Lower lobe of right lung (tissue), 2 donors: Measurements from ENCODE around the gene BRF1. TPM values are rescaled to one million over a fixed set of nuclear protein-coding genes. Genes with fewer than 3 reads are reported as not detected.
A peak's percentile ranks its signal among the peaks of the same experiment; 100 is the strongest.

Source experiments
- ATAC-seq, 2 donors: fragments of 200-7000 bp; cut with Tn5 transposase; one replicate each; pipeline ENCODE4 v1.9.1; 2020 to 2022; ENCODE audit warnings: mild to moderate bottlenecking in 2 of 2, moderate library complexity in 2 of 2
- DNase-seq: peaks from one replicate; pipeline ENCODE4 v3.0.0-alpha.2; 2020
- H3K27ac ChIP-seq: fragments of 200-600 bp; one replicate; pipeline ENCODE4 v1.8.0; 2022
- H3K27me3 ChIP-seq: fragments of 200-600 bp; one replicate; pipeline ENCODE4 v1.8.0; 2022; ENCODE audit warnings: low read depth
- H3K36me3 ChIP-seq: fragments of 200-600 bp; one replicate; pipeline ENCODE4 v1.8.0; 2022; ENCODE audit warnings: mild to moderate bottlenecking
- H3K4me1 ChIP-seq: fragments of 200-600 bp; one replicate; pipeline ENCODE4 v1.8.0; 2022
- H3K4me3 ChIP-seq: fragments of 200-600 bp; one replicate; pipeline ENCODE4 v1.8.0; 2022; ENCODE audit warnings: mild to moderate bottlenecking
- H3K9me3 ChIP-seq: fragments of 200-600 bp; one replicate; pipeline ENCODE4 v1.8.0; 2022
- CTCF ChIP-seq: fragments of 200-600 bp; IDR thresholded peaks from one replicate; pipeline ENCODE4 v1.8.0; 2022; ENCODE audit warnings: antibody characterized with exemption, mild to moderate bottlenecking
- intact Hi-C: fragments of 100-400 bp; cut with DNase I; formaldehyde crosslinking; loops from one replicate; pipeline ENCODE4 v1.11.0; 2022
- total RNA-seq: library from RNA; stranded (reverse); fragmentation: NEBNext Ultra II Directional; extraction: Animal tissue kit (Norgen Biotek cat#: 25700); gene quantifications from one replicate; pipeline ENCODE4 v1.2.1, GENCODE V29; 2021
- donor health status: DM: no; HTN: yes; CAD: no; lungs with severe emphysema.

The BRF1 gene
- total RNA-seq, 1 donor from 2014 or later = 35.7 TPM

GRCh38 chr14:105166571-105167302 is 134.1 kb downstream of the BRF1 start:
- no peak for TF ChIP-seq CTCF
- intact Hi-C loops = no loop called here
- Histone ChIP-seq H3K27me3 (peaks cover 32% of the 10 kb centered on the region), H3K4me3 (peak overlapping the region; percentile 6), H3K9me3 (no peaks in the 10 kb centered on the region), H3K36me3 (no peaks in the 10 kb centered on the region), H3K4me1 (peaks cover 48% of the 10 kb centered on the region), H3K27ac (no peak overlapping the region)
- no peak for DNase-seq
- ATAC-seq = no peak

GRCh38 chr14:105165761-105166485 is 134.9 kb downstream of the BRF1 start:
- no peak for DNase-seq
- no peak for TF ChIP-seq CTCF
- no peak overlapping the region for H3K4me3 ChIP-seq
- no peaks in the 10 kb centered on the region for H3K9me3 ChIP-seq
- no peaks in the 10 kb centered on the region for H3K36me3 ChIP-seq
- peaks cover 30% of the 10 kb centered on the region for H3K27me3 ChIP-seq
- no peak for ATAC-seq
- intact Hi-C loops = no loop called here
- H3K27ac ChIP-seq = no peak overlapping the region
- peaks cover 40% of the 10 kb centered on the region for H3K4me1 ChIP-seq

- no peak overlapping the region for H3K27ac ChIP-seq
- intact Hi-C loops = no loop called here
Measured at GRCh38 chr14:105165134-105165704, 135.6 kb downstream of the BRF1 start.

GRCh38 chr14:105163040-105163742 is 137.6 kb downstream of the BRF1 start:
- Histone ChIP-seq H3K4me3 (no peak overlapping the region), H3K36me3 (no peaks in the 10 kb centered on the region), H3K9me3 (no peaks in the 10 kb centered on the region), H3K27me3 (peaks cover 15% of the 10 kb centered on the region), H3K27ac (no peak overlapping the region), H3K4me1 (peaks cover 21% of the 10 kb centered on the region)
- ATAC-seq (no peak), DNase-seq (no peak)
- no peak for TF ChIP-seq CTCF
- intact Hi-C loops = no loop called here

More at GRCh38 chr14:105165134-105165704, 135.6 kb downstream of the BRF1 start:
- no peak overlapping the region for H3K4me3 ChIP-seq
- peaks cover 33% of the 10 kb centered on the region for H3K4me1 ChIP-seq
- H3K27me3 ChIP-seq = peaks cover 26% of the 10 kb centered on the region
- TF ChIP-seq CTCF = no peak
- no peaks in the 10 kb centered on the region for H3K36me3 ChIP-seq
- H3K9me3 ChIP-seq = no peaks in the 10 kb centered on the region
- DNase-seq (no peak), ATAC-seq (no peak)

- Histone ChIP-seq H3K27ac (no peak overlapping the region), H3K4me1 (peaks cover 21% of the 10 kb centered on the region), H3K4me3 (no peak overlapping the region), H3K27me3 (peaks cover 12% of the 10 kb centered on the region), H3K36me3 (no peaks in the 10 kb centered on the region), H3K9me3 (no peaks in the 10 kb centered on the region)
- no peak for DNase-seq
- no peak for TF ChIP-seq CTCF
- no peak for ATAC-seq
- intact Hi-C loops = no loop called here
Measured at GRCh38 chr14:105162669-105162979, 138.2 kb downstream of the BRF1 start.
